GM12874 (cell line): ENCODE measurements around the gene IRX4.

ENCODE experiments used
- CTCF ChIP-seq: IDR thresholded peaks from 2 replicates; pipeline ENCODE4 v1.5.1; 2011; ENCODE audit warnings: low read depth, mild to moderate bottlenecking, control low read depth, low read length, moderate library complexity; ENCODE audit not compliant: insufficient read depth

IRX4 gene

GRCh38 chr5:1926071-1926440, 43.3 kb upstream of the IRX4 start:
- no peak for TF ChIP-seq CTCF

GRCh38 chr5:1925111-1926070, 42.7 kb upstream of the IRX4 start:
- TF ChIP-seq CTCF: no peak

GRCh38 chr5:1923766-1924165, 41.0 kb upstream of the IRX4 start:
- TF ChIP-seq CTCF: no peak

- TF ChIP-seq CTCF: no peak
Observed at GRCh38 chr5:1923341-1923740, 40.6 kb upstream of the IRX4 start.

- TF ChIP-seq CTCF: no peak
Observed at GRCh38 chr5:1921711-1922110, 39.0 kb upstream of the IRX4 start.

GRCh38 chr5:1919750-1920149, 37.0 kb upstream of the IRX4 start:
- TF ChIP-seq CTCF: no peak

- TF ChIP-seq CTCF: no peak
Observed at GRCh38 chr5:1919209-1919566, 36.5 kb upstream of the IRX4 start.
